Measurements from ENCODE around the gene SPACA4.

- no peak for TF ChIP-seq EZH2phosphoT487 (IDR thresholded peaks at IDR 0.05; ENCODE audit: low read length)
- no peak for TF ChIP-seq CTCF (IDR thresholded peaks at IDR 0.05; ENCODE audit: low read length)
Measured at GRCh38 chr19:48632692-48633147, 26.2 kb downstream of the SPACA4 start.

Data from MM.1S (cell line).